ENCODE data around the gene ISG15. TPM values are rescaled to one million over a fixed set of nuclear protein-coding genes. Genes with fewer than 3 reads are reported as not detected.

Gene ISG15
- total and polyA plus RNA-seq, 9 of the 15 experiments (the other 6 are each of a cell fraction or from before 2014, with no cell fraction given): 0.40 to 58.3 (median 12.2) TPM

- TF ChIP-seq NR2C1 (IDR thresholded peaks at IDR 0.05) (no peak), NR2C1 (tag; IDR thresholded peaks at IDR 0.05) (no peak), ADNP (tag; IDR thresholded peaks at IDR 0.05) (no peak), ZNF764 (CRISPR knock-in tag; IDR thresholded peaks at IDR 0.05; ENCODE audit: low read depth) (no peak), CBX3 (IDR thresholded peaks at IDR 0.05; ENCODE audit: borderline replicate concordance in 1 of 2, low read length in 2 of 2) (no peak), FOXM1 (IDR thresholded peaks at IDR 0.05; ENCODE audit: low read depth) (peak; percentile 54), FOXM1 (CRISPR knock-in tag; IDR thresholded peaks at IDR 0.05; ENCODE audit: low read depth) (peak; percentile 63; the same call in 1 of the 2 replicates), ZBTB33 (CRISPR knock-in tag; IDR thresholded peaks at IDR 0.05) (0 out of 2 replicates have a peak, but pooled peaks have one; percentile 25), GATA2 (CRISPR knock-in tag; IDR thresholded peaks at IDR 0.05) (no peak), PHF21A (IDR thresholded peaks at IDR 0.05; ENCODE audit: borderline replicate concordance, low read depth) (no peak), HNRNPLL (IDR thresholded peaks at IDR 0.05; ENCODE audit: low read depth, low read length, poor library complexity, severe bottlenecking) (peak; percentile 95), DDX20 (tag; IDR thresholded peaks at IDR 0.05; ENCODE audit: low read depth) (no peak), ZNF445 (CRISPR knock-in tag; IDR thresholded peaks at IDR 0.05; ENCODE audit: low read depth) (no peak), ZNF592 (IDR thresholded peaks at IDR 0.05) (no peak), ATF3 (IDR thresholded peaks at IDR 0.05) (no peak), ATF3 (CRISPR knock-in tag; conservative IDR thresholded peaks at IDR 0.05) (no peak), USF2 (CRISPR knock-in tag; IDR thresholded peaks at IDR 0.05) (no peak; the same call in 1 of the 2 replicates), SOX6 (IDR thresholded peaks at IDR 0.05) (no peak), ZNF766 (CRISPR knock-in tag; conservative IDR thresholded peaks at IDR 0.05) (no peak), ZNF507 (tag; conservative IDR thresholded peaks at IDR 0.05) (no peak), NFE2L1 (tag; IDR thresholded peaks at IDR 0.05; ENCODE audit: borderline replicate concordance, low read depth) (no peak)
Measured at GRCh38 chr1:1059494-1060280, 46.4 kb downstream of the ISG15 start (continued).
